Endothelial cell of umbilical vein (primary cell): ENCODE data around the gene STH. TPM values are rescaled to one million over a fixed set of nuclear protein-coding genes. Genes with fewer than 3 reads are reported as not detected.

Experiments used
- BruUV-seq: library from RNA; stranded (reverse); fragments of 400-500 nt; replicated peaks from 2 replicates; lab custom pipeline; 2021; lab: Mats Ljungman, UMichigan
- CTCF ChIA-PET: fragments of 300-600, 350-600 bp; sonication (Branson Sonifier 250); formaldehyde crosslinking; loops from one replicate; lab custom pipeline; 2021; ENCODE audit warnings: antibody characterized with exemption, inconsistent platforms; lab: Charles Lee
- POLR2A ChIA-PET: fragments of 300-600, 350-600 bp; sonication (Branson Sonifier 250); formaldehyde crosslinking; loops from one replicate; lab custom pipeline; 2021; ENCODE audit warnings: antibody characterized with exemption, inconsistent platforms; lab: Charles Lee
- DNase-seq: peaks from one replicate; pipeline ENCODE4 v3.0.0-alpha.2; 2011; ENCODE audit warnings: low read depth, low spot score
- FAIRE-seq: peaks from 2 replicates; lab custom pipeline; 2011; peaks lifted over from hg19 to GRCh38; lab: Jason Lieb, UNC
- H2AFZ ChIP-seq: 2 replicates; pipeline ENCODE4 v1.6.0; 2012; ENCODE audit warnings: low read depth, low read length, control low read depth, inconsistent platforms
- H3K27ac ChIP-seq: 2 replicates; pipeline ENCODE4 v1.5.1; 2011; ENCODE audit warnings: low read depth, mild to moderate bottlenecking, control low read depth, low read length, moderate library complexity; ENCODE audit not compliant: insufficient read depth
- H3K27me3 ChIP-seq, 2 experiments: 2 replicates each; pipeline versions ENCODE4 v1.6.0 to v1.6.1; 2011; ENCODE audit warnings: low read length in 2 of 2, mixed read lengths in 1 of 2; ENCODE audit not compliant: control insufficient read depth in 2 of 2, insufficient read depth in 2 of 2
- H3K36me3 ChIP-seq, 2 experiments: 2 replicates in 1 of 2; 3 replicates in 1 of 2; pipeline ENCODE4 v1.5.1; 2011; ENCODE audit warnings: low read length in 2 of 2, mild to moderate bottlenecking in 1 of 2, moderate library complexity in 1 of 2; ENCODE audit not compliant: control insufficient read depth in 2 of 2, insufficient read depth in 2 of 2; ENCODE audit errors: extremely low read depth in 1 of 2
- H3K4me1 ChIP-seq: 3 replicates; pipeline ENCODE4 v1.5.1; 2011; ENCODE audit warnings: mild to moderate bottlenecking, low read length; ENCODE audit not compliant: control insufficient read depth, insufficient read depth; ENCODE audit errors: extremely low read depth
- H3K4me2 ChIP-seq: 2 replicates; pipeline ENCODE4 v1.6.1; 2011; ENCODE audit warnings: low read length, control low read depth, mixed read lengths; ENCODE audit not compliant: insufficient read depth
- H3K4me3 ChIP-seq, 3 experiments: fragments of 200-600 bp in 1 of 3; sonication (generic), shearing (Covaris generic) in 1 of 3; replicated peaks in 1 of 3; 2 replicates each; pipeline ENCODE4 v1.5.1; 2011 to 2016; ENCODE audit warnings: control low read depth in 3 of 3, low read length in 3 of 3, mild to moderate bottlenecking in 2 of 3, inconsistent platforms in 1 of 3, low read depth in 1 of 3, moderate library complexity in 1 of 3; ENCODE audit not compliant: insufficient read depth in 1 of 3
- H3K79me2 ChIP-seq: 2 replicates; pipeline ENCODE4 v1.6.0; 2012; ENCODE audit warnings: low read length, inconsistent platforms; ENCODE audit not compliant: control insufficient read depth, insufficient read depth
- H3K9ac ChIP-seq: replicated peaks from 2 replicates; pipeline ENCODE3; 2011; ENCODE audit warnings: low read length, control low read depth; ENCODE audit not compliant: insufficient read depth; ENCODE audit errors: extremely low read depth
- H3K9me1 ChIP-seq: replicated peaks from 3 replicates; pipeline ENCODE4 v1.6.0; 2011; ENCODE audit warnings: mild to moderate bottlenecking, low read length; ENCODE audit not compliant: control insufficient read depth, insufficient read depth; ENCODE audit errors: extremely low read depth
- H3K9me3 ChIP-seq: replicated peaks from 2 replicates; pipeline ENCODE4 v1.5.1; 2012; ENCODE audit warnings: low read length, inconsistent platforms; ENCODE audit not compliant: control insufficient read depth, insufficient read depth
- H4K20me1 ChIP-seq: replicated peaks from 2 replicates; pipeline ENCODE3; 2011; ENCODE audit warnings: mild to moderate bottlenecking, low read length; ENCODE audit not compliant: control insufficient read depth, insufficient read depth; ENCODE audit errors: extremely low read depth
- EZH2 ChIP-seq: IDR thresholded peaks from 2 replicates; pipeline ENCODE4 v1.6.1; 2012; ENCODE audit warnings: borderline replicate concordance, low read depth, mild to moderate bottlenecking, moderate library complexity, low read length, inconsistent platforms; ENCODE audit not compliant: severe bottlenecking
- FOS ChIP-seq: IDR thresholded peaks from 2 replicates; pipeline ENCODE4 v1.6.1; 2011; ENCODE audit warnings: mild to moderate bottlenecking, low read length, moderate library complexity, borderline replicate concordance; ENCODE audit not compliant: insufficient read depth
- GATA2 ChIP-seq: IDR thresholded peaks from 2 replicates; pipeline ENCODE4 v1.7.0; 2011; ENCODE audit warnings: low read depth, mild to moderate bottlenecking, moderate library complexity, mixed read lengths, low read length; ENCODE audit not compliant: insufficient read length, insufficient read depth
- JUN ChIP-seq: IDR thresholded peaks from 2 replicates; pipeline ENCODE4 v1.6.1; 2011; ENCODE audit warnings: borderline replicate concordance, low read depth; ENCODE audit not compliant: insufficient read length, insufficient read depth
- MYC ChIP-seq: IDR thresholded peaks from one replicate; pipeline ENCODE4 v1.6.1; 2011; ENCODE audit warnings: mild to moderate bottlenecking, low read depth, low read length
- POLR2A ChIP-seq: IDR thresholded peaks from 2 replicates; pipeline ENCODE4 v1.6.1; 2012; ENCODE audit warnings: low read depth, mild to moderate bottlenecking, control low read depth, low read length
- POLR2AphosphoS5 ChIP-seq: IDR thresholded peaks from 2 replicates; pipeline ENCODE4 v1.6.1; 2012; ENCODE audit warnings: low read depth, mild to moderate bottlenecking, control low read depth, low read length, moderate library complexity; ENCODE audit not compliant: insufficient read depth
- dilution Hi-C: fragments of 300-500 bp; cut with MboI; formaldehyde crosslinking; loops from one replicate; pipeline ENCODE4 v1.15.0; 2019; ENCODE audit warnings: low sequenced_read_pairs; ENCODE audit not compliant: extremely low pct_ligation_motif_present
- intact Hi-C: fragments of 100-400 bp; cut with micrococcal nuclease; formaldehyde crosslinking; loops from one replicate; pipeline ENCODE4 v1.10.0; 2022
- polyA plus RNA-seq, 4 experiments: library from polyadenylated mRNA; depleted of rRNA in 3 of 4; stranded (reverse) in 3 of 4; unstranded in 1 of 4; fragments of >200 nt; gene quantifications; 2 replicates each; pipeline versions ENCODE4 v1.2.1 to v1.2.3, GENCODE V29; 2011 to 2012; ENCODE audit warnings: missing spikeins in 1 of 4
- total RNA-seq: library from RNA; stranded (reverse); gene quantifications from 2 replicates; pipeline ENCODE4 v1.2.3, GENCODE V29; 2021
- TF ChIP-seq, protein P1 (sequence below): IDR thresholded peaks from 2 replicates; pipeline ENCODE4 v1.6.1; 2011; ENCODE audit not compliant: insufficient read depth, insufficient read length
- TF ChIP-seq, protein P2 (sequence below), 2 donors: IDR thresholded peaks; 1 replicate in 1 of 2; 2 replicates in 1 of 2; pipeline ENCODE4 v1.5.1; 2011; ENCODE audit warnings: low read length in 2 of 2, mild to moderate bottlenecking in 2 of 2, moderate library complexity in 2 of 2, control low read depth in 1 of 2, inconsistent platforms in 1 of 2, low read depth in 1 of 2; ENCODE audit not compliant: insufficient read depth in 1 of 2; ENCODE audit errors: extremely low read depth in 1 of 2

Gene STH
- total and polyA plus RNA-seq, 2 donors (not counting 3 experiments of a cell fraction or from before 2014, with no cell fraction given), result not detected

DNA sequence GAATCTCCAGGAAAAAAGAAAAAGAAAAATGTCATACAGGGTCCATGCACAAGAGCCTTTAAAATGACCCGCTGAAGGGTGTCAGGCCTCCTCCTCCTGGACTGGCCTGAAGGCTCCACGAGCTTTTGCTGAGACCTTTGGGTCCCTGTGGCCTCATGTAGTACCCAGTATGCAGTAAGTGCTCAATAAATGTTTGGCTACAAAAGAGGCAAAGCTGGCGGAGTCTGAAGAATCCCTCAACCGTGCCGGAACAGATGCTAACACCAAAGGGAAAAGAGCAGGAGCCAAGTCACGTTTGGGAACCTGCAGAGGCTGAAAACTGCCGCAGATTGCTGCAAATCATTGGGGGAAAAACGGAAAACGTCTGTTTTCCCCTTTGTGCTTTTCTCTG lies 845 bp downstream of the STH start:
- Histone ChIP-seq H3K4me2 (no peak overlapping the region), H3K27me3 (no peaks in the 10 kb centered on the region), H3K4me1 (no peaks in the 10 kb centered on the region), H3K27ac (no peak overlapping the region), H4K20me1 (no peaks in the 10 kb centered on the region), H3K9me1 (no peaks in the 10 kb centered on the region), H3K4me3 (no peak overlapping the region), H2AFZ (no peak overlapping the region), H3K36me3 (no peaks in the 10 kb centered on the region), H3K9me3 (no peaks in the 10 kb centered on the region), H3K79me2 (no peaks in the 10 kb centered on the region), H3K9ac (no peak overlapping the region)
- no peak for FAIRE-seq
- ChIA-PET CTCF (interaction anchor here (3.3 kb wide), 1 partner anchor 214 kb away, joined by 50 read pairs; no protein-coding TSS in a partner anchor), POLR2A (no interaction called here)
- DNase-seq, result no peak
- intact Hi-C loops, result loop anchor here (5.0 kb wide), 1 partner anchor 192 kb away; the partner anchor contains the start of gene KANSL1
- TF ChIP-seq JUN, result no peak
- no peak for TF ChIP-seq EZH2
- TF ChIP-seq FOS, result no peak
- no peak for TF ChIP-seq MYC
- TF ChIP-seq, protein P1, sequence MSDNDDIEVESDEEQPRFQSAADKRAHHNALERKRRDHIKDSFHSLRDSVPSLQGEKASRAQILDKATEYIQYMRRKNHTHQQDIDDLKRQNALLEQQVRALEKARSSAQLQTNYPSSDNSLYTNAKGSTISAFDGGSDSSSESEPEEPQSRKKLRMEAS, result no peak
- dilution Hi-C loops, result no loop called here
- BruUV-seq, result no TSS peak

DNA sequence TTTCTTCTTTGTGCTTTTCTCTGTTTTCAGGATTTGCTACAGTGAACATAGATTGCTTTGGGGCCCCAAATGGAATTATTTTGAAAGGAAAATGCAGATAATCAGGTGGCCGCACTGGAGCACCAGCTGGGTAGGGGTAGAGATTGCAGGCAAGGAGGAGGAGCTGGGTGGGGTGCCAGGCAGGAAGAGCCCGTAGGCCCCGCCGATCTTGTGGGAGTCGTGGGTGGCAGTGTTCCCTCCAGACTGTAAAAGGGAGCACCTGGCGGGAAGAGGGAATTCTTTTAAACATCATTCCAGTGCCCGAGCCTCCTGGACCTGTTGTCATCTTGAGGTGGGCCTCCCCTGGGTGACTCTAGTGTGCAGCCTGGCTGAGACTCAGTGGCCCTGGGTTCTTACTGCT lies 1.2 kb downstream of the STH start:
- Histone ChIP-seq H3K4me1 (no peaks in the 10 kb centered on the region), H3K79me2 (no peaks in the 10 kb centered on the region), H3K4me3 (no peak overlapping the region), H3K9me3 (no peaks in the 10 kb centered on the region), H4K20me1 (no peaks in the 10 kb centered on the region), H3K27ac (no peak overlapping the region), H3K4me2 (no peak overlapping the region), H3K27me3 (no peaks in the 10 kb centered on the region), H2AFZ (no peak overlapping the region), H3K9me1 (no peaks in the 10 kb centered on the region), H3K36me3 (no peaks in the 10 kb centered on the region), H3K9ac (no peak overlapping the region)
- DNase-seq (no peak), FAIRE-seq (no peak)
- dilution Hi-C loops (no loop called here), intact Hi-C loops (loop anchor here (5.0 kb wide), 1 partner anchor 192 kb away; the partner anchor contains the start of gene KANSL1)
- POLR2A ChIA-PET, result no interaction called here
- CTCF ChIA-PET, result interaction anchor here (1.6 to 5.2 kb wide), 3 partner anchors 193 to 286 kb away, joined by 3 to 50 read pairs (median 43); partner anchors contain the start of gene KANSL1
- BruUV-seq, result no TSS peak
- TF ChIP-seq, protein P1, result no peak
- TF ChIP-seq POLR2AphosphoS5 (no peak), FOS (no peak), EZH2 (no peak), JUN (no peak), GATA2 (no peak), MYC (no peak), POLR2A (no peak)
- TF ChIP-seq, protein P2, sequence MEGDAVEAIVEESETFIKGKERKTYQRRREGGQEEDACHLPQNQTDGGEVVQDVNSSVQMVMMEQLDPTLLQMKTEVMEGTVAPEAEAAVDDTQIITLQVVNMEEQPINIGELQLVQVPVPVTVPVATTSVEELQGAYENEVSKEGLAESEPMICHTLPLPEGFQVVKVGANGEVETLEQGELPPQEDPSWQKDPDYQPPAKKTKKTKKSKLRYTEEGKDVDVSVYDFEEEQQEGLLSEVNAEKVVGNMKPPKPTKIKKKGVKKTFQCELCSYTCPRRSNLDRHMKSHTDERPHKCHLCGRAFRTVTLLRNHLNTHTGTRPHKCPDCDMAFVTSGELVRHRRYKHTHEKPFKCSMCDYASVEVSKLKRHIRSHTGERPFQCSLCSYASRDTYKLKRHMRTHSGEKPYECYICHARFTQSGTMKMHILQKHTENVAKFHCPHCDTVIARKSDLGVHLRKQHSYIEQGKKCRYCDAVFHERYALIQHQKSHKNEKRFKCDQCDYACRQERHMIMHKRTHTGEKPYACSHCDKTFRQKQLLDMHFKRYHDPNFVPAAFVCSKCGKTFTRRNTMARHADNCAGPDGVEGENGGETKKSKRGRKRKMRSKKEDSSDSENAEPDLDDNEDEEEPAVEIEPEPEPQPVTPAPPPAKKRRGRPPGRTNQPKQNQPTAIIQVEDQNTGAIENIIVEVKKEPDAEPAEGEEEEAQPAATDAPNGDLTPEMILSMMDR (IDR thresholded peaks at IDR 0.05; ENCODE audit: extremely low read depth in 1 of 2, insufficient read depth in 1 of 2, low read depth in 1 of 2, low read length in 2 of 2), result no peak
